ENCODE data around the gene MGAT1.
A peak's percentile ranks its signal among the peaks of the same experiment; 100 is the strongest.

DNA sequence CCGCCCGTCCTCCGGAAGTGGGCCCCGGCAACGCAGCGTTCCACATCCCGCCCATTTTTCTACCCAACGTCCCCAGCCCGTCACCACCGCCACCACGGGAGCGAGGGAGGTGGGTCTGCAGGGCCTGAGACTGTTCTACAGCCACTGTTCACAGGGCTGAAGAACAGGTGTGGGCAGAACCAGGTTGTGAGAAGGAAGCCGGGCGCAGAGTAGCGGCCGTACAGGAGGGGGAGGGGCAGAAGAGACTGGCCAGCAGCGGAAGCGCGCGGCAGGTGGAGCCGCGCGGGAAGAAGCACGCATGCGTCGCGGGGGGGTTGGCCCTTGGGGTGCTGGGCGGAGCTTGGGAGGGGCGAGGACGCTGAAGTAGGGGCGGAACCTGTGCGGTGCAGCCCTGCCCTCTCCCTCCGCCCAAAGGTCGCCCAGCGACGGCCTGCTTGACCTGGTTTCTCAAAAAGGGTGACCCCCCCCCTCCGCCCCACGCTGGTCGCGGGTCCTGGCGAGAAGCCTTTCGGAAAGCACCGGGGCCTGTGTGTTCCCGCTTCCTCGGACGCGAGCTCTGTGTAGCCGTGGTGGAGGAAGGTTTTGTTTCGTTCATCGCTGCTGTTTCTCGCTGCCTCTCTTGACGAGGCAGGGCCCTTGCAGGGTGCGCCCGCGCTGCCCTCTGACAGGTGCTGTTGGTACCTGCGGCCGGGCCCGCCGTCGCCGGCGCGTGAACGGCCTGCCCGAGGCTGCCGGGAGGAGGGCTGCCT, 7.8 kb upstream of the MGAT1 start:
- TF ChIP-seq POLR2AphosphoS5 (IDR thresholded peaks at IDR 0.05; ENCODE audit: low read depth, low read length), result peak; percentile 72
- TF ChIP-seq, protein P1, sequence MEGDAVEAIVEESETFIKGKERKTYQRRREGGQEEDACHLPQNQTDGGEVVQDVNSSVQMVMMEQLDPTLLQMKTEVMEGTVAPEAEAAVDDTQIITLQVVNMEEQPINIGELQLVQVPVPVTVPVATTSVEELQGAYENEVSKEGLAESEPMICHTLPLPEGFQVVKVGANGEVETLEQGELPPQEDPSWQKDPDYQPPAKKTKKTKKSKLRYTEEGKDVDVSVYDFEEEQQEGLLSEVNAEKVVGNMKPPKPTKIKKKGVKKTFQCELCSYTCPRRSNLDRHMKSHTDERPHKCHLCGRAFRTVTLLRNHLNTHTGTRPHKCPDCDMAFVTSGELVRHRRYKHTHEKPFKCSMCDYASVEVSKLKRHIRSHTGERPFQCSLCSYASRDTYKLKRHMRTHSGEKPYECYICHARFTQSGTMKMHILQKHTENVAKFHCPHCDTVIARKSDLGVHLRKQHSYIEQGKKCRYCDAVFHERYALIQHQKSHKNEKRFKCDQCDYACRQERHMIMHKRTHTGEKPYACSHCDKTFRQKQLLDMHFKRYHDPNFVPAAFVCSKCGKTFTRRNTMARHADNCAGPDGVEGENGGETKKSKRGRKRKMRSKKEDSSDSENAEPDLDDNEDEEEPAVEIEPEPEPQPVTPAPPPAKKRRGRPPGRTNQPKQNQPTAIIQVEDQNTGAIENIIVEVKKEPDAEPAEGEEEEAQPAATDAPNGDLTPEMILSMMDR (IDR thresholded peaks at IDR 0.05 in 2 of 3, conservative IDR thresholded peaks at IDR 0.05 in 1 of 3; ENCODE audit: borderline replicate concordance in 1 of 3, insufficient read depth in 1 of 3, low read depth in 2 of 3, low read length in 2 of 3), result no peak
- TF ChIP-seq, protein P2, sequence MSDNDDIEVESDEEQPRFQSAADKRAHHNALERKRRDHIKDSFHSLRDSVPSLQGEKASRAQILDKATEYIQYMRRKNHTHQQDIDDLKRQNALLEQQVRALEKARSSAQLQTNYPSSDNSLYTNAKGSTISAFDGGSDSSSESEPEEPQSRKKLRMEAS (IDR thresholded peaks at IDR 0.05), result no peak
- no peak for TF ChIP-seq SP1 (IDR thresholded peaks at IDR 0.05; ENCODE audit: low read depth)
